Ascending aorta (tissue), 2 donors: Measurements from ENCODE around the gene KCNMA1. TPM values are rescaled to one million over a fixed set of nuclear protein-coding genes. Genes with fewer than 3 reads are reported as not detected.

Experiments
- DNase-seq, 2 donors: peaks; one replicate each; pipeline ENCODE4 v3.0.0-alpha.2; 2019; ENCODE audit warnings: low spot score in 2 of 2
- H3K27ac ChIP-seq, 2 donors: fragments of 200-600 bp; sonication (generic); one replicate each; pipeline ENCODE4 v1.5.1; 2016 to 2017; ENCODE audit warnings: mild to moderate bottlenecking in 1 of 2
- H3K27me3 ChIP-seq: fragments of 200-600 bp; sonication (generic); one replicate; pipeline ENCODE4 v1.5.1; 2017
- H3K36me3 ChIP-seq, 2 donors: fragments of 200-600 bp; sonication (generic); one replicate each; pipeline ENCODE4 v1.5.1; 2016
- H3K4me1 ChIP-seq, 2 donors: fragments of 200-600 bp; sonication (generic); one replicate each; pipeline ENCODE4 v1.5.1; 2016 to 2017; ENCODE audit warnings: mild to moderate bottlenecking in 1 of 2
- H3K4me3 ChIP-seq, 2 donors: fragments of 200-600 bp; sonication (generic); one replicate each; pipeline ENCODE4 v1.5.1; 2016 to 2017; ENCODE audit warnings: mild to moderate bottlenecking in 1 of 2
- H3K9me3 ChIP-seq, 2 donors: fragments of 200-600 bp; sonication (generic); one replicate each; pipeline ENCODE4 v1.5.1; 2016
- CTCF ChIP-seq, 3 experiments: fragments of 200-600 bp in 2 of 3; fragments of 450-650 bp in 1 of 3; sonication (generic) in 2 of 3; IDR thresholded peaks; one replicate each; pipeline ENCODE4 v1.5.1; 2016 to 2019; ENCODE audit warnings: antibody characterized with exemption in 3 of 3, mild to moderate bottlenecking in 1 of 3, moderate library complexity in 1 of 3
- intact Hi-C: fragments of 100-400 bp; cut with DNase I; formaldehyde crosslinking; loops from one replicate; pipeline ENCODE4 v1.15.1; 2023
- total RNA-seq: library from RNA; depleted of rRNA; stranded (reverse); fragments of >200 nt; gene quantifications from one replicate; pipeline ENCODE4 v1.1.0, GENCODE V29; 2016

Gene KCNMA1
- total RNA-seq, 1 donor from 2014 or later = 28.6 TPM

GRCh38 chr10:77139252-77140160 is 498.1 kb downstream of the KCNMA1 start:
- peaks cover 0 to 21% of the 10 kb centered on the region in 2 donors for H3K4me1 ChIP-seq
- TF ChIP-seq CTCF (IDR thresholded peaks at IDR 0.05) = no peak
- no peak overlapping the region for H3K27ac ChIP-seq
- H3K27me3 ChIP-seq = no peaks in the 10 kb centered on the region
- DNase-seq = no peak
- H3K4me3 ChIP-seq = no peak overlapping the region
- H3K9me3 ChIP-seq = no peaks in the 10 kb centered on the region
- H3K36me3 ChIP-seq = no peaks in the 10 kb centered on the region
- intact Hi-C loops = no loop called here

DNA sequence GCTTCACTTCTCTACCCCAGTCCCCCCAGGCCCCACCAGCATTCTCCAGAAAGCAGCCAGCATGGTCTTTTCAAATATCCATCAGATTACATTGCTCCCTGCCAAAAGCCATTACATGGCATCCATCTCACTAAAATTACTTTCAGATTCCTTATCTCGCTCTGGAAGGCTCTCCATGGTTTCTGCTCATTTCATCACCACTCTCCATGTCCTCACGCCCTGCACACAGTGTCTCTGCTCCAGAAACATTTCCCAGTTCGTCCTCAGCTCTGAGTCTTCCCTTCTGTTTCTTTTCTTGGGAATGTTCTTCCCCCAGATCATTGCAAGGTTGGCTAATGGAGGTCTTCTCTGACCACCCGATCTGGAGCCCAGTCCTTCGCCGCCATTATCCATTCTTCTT is 499.1 kb downstream of the KCNMA1 start:
- no peak for TF ChIP-seq CTCF (IDR thresholded peaks at IDR 0.05)
- no peaks in the 10 kb centered on the region for H3K9me3 ChIP-seq
- H3K27ac ChIP-seq = no peak overlapping the region
- no peak for DNase-seq
- H3K36me3 ChIP-seq = no peaks in the 10 kb centered on the region
- intact Hi-C loops = no loop called here
- peaks cover 0 to 21% of the 10 kb centered on the region in 2 donors for H3K4me1 ChIP-seq
- no peak overlapping the region for H3K4me3 ChIP-seq
- no peaks in the 10 kb centered on the region for H3K27me3 ChIP-seq

- H3K27me3 ChIP-seq = no peaks in the 10 kb centered on the region
- no peaks in the 10 kb centered on the region for H3K36me3 ChIP-seq
- intact Hi-C loops = no loop called here
- no peak for DNase-seq
- peaks cover 0 to 21% of the 10 kb centered on the region in 2 donors for H3K4me1 ChIP-seq
- H3K9me3 ChIP-seq = no peaks in the 10 kb centered on the region
- H3K27ac ChIP-seq = no peak overlapping the region
- TF ChIP-seq CTCF (IDR thresholded peaks at IDR 0.05) = no peak
- H3K4me3 ChIP-seq = no peak overlapping the region
Measured at GRCh38 chr10:77135555-77135954, 502.1 kb downstream of the KCNMA1 start.

GRCh38 chr10:77131214-77131613 is 506.4 kb downstream of the KCNMA1 start:
- peaks cover 0 to 3% of the 10 kb centered on the region in 2 donors for H3K4me1 ChIP-seq
- no peaks in the 10 kb centered on the region for H3K9me3 ChIP-seq
- DNase-seq = no peak
- intact Hi-C loops = no loop called here
- no peak for TF ChIP-seq CTCF (IDR thresholded peaks at IDR 0.05)
- no peak overlapping the region for H3K27ac ChIP-seq
- H3K36me3 ChIP-seq = no peaks in the 10 kb centered on the region
- H3K27me3 ChIP-seq = no peaks in the 10 kb centered on the region
- H3K4me3 ChIP-seq = no peak overlapping the region

DNA sequence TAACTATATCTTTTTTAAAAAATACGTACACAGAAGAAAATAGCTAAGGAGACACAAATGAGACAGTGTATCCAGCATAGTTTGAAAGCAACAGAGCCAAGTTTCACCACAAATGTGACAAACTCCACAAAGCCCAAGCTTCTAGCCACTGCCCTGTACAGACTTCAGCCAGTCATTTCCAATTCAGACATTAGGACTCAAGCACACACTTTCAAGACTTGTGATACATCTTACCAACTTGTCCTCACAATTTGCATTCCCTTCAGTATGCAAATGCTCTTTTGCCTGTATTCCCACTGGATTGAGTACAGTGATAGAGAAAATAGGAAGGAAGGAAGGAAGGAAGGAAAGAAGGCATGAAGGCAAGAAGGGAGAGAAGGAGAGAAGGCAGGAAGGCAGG is 510.4 kb downstream of the KCNMA1 start:
- H3K4me1 ChIP-seq = peaks cover 0 to 3% of the 10 kb centered on the region in 2 donors
- intact Hi-C loops = no loop called here
- no peak for DNase-seq
- H3K27me3 ChIP-seq = no peaks in the 10 kb centered on the region
- H3K9me3 ChIP-seq = no peaks in the 10 kb centered on the region
- no peak overlapping the region for H3K4me3 ChIP-seq
- no peak overlapping the region for H3K27ac ChIP-seq
- no peaks in the 10 kb centered on the region for H3K36me3 ChIP-seq
- no peak for TF ChIP-seq CTCF (IDR thresholded peaks at IDR 0.05)
